H9 (cell line): Measurements from ENCODE around the gene ZNF836. TPM values are rescaled to one million over a fixed set of nuclear protein-coding genes. Genes with fewer than 3 reads are reported as not detected.

Experiments used
- DNase-seq: peaks from one replicate; pipeline ENCODE4 v3.0.0-alpha.2; 2017
- H2AFZ ChIP-seq: one replicate; pipeline ENCODE4 v1.6.1; 2013; ENCODE audit warnings: mild to moderate bottlenecking, low read length, control low read depth, moderate library complexity
- H2AK5ac ChIP-seq: 2 replicates; pipeline ENCODE4 v1.6.1; 2013; ENCODE audit warnings: low read length, control low read depth, mixed read lengths; ENCODE audit not compliant: insufficient read length
- H2BK120ac ChIP-seq: one replicate; pipeline ENCODE4 v1.6.1; 2013; ENCODE audit warnings: low read depth, mild to moderate bottlenecking, low read length, control low read depth, inconsistent platforms; ENCODE audit not compliant: poor library complexity, severe bottlenecking
- H2BK12ac ChIP-seq: 2 replicates; pipeline ENCODE4 v1.6.1; 2013; ENCODE audit warnings: low read length, control low read depth, mixed read lengths, low read depth; ENCODE audit not compliant: insufficient read length
- H2BK15ac ChIP-seq: 2 replicates; pipeline ENCODE4 v1.6.1; 2013; ENCODE audit warnings: low read depth, low read length, control low read depth
- H2BK20ac ChIP-seq: one replicate; pipeline ENCODE4 v1.6.1; 2013; ENCODE audit warnings: low read depth, mild to moderate bottlenecking, low read length, control low read depth, inconsistent platforms; ENCODE audit not compliant: poor library complexity, severe bottlenecking
- H2BK5ac ChIP-seq: 2 replicates; pipeline ENCODE4 v1.6.1; 2013; ENCODE audit warnings: low read length, control low read depth, mixed read lengths; ENCODE audit not compliant: insufficient read length
- H3K14ac ChIP-seq: 2 replicates; pipeline ENCODE4 v1.6.1; 2013; ENCODE audit warnings: low read length, control low read depth; ENCODE audit not compliant: insufficient read depth
- H3K18ac ChIP-seq: 2 replicates; pipeline ENCODE4 v1.6.1; 2013; ENCODE audit warnings: low read depth, mild to moderate bottlenecking, mixed read lengths, low read length, control low read depth; ENCODE audit not compliant: insufficient read length
- H3K23ac ChIP-seq: 2 replicates; pipeline ENCODE4 v1.6.1; 2013; ENCODE audit warnings: low read length, control low read depth, mixed read lengths, low read depth; ENCODE audit not compliant: insufficient read length
- H3K23me2 ChIP-seq: 2 replicates; pipeline ENCODE4 v1.6.1; 2013; ENCODE audit warnings: low read depth, mild to moderate bottlenecking, mixed read lengths, low read length, control low read depth; ENCODE audit not compliant: insufficient read length, poor library complexity, severe bottlenecking
- H3K27ac ChIP-seq: 2 replicates; pipeline ENCODE4 v1.5.1; 2013; ENCODE audit warnings: low read length, control low read depth, mixed read lengths, low read depth; ENCODE audit not compliant: insufficient read length
- H3K27me3 ChIP-seq: 2 replicates; pipeline ENCODE4 v1.6.1; 2013; ENCODE audit warnings: low read length, control low read depth, inconsistent platforms; ENCODE audit not compliant: insufficient read depth
- H3K4ac ChIP-seq: 2 replicates; pipeline ENCODE4 v1.6.1; 2013; ENCODE audit warnings: low read depth, mild to moderate bottlenecking, control low read depth, inconsistent platforms, low read length, moderate library complexity
- H3K4me1 ChIP-seq: 2 replicates; pipeline ENCODE4 v1.6.1; 2013; ENCODE audit warnings: low read length, control low read depth, inconsistent platforms; ENCODE audit not compliant: insufficient read depth
- H3K4me2 ChIP-seq: 2 replicates; pipeline ENCODE4 v1.6.1; 2013; ENCODE audit warnings: low read length, control low read depth, mixed read lengths; ENCODE audit not compliant: insufficient read length, insufficient read depth
- H3K56ac ChIP-seq: 2 replicates; pipeline ENCODE4 v1.6.1; 2013; ENCODE audit warnings: low read depth, mild to moderate bottlenecking, mixed read lengths, low read length, control low read depth; ENCODE audit not compliant: insufficient read length
- H3K79me1 ChIP-seq: 2 replicates; pipeline ENCODE4 v1.6.1; 2013; ENCODE audit warnings: low read depth, mild to moderate bottlenecking, moderate library complexity, low read length, control low read depth, inconsistent platforms; ENCODE audit not compliant: insufficient read depth, poor library complexity, severe bottlenecking
- H3K79me2 ChIP-seq: 2 replicates; pipeline ENCODE4 v1.6.1; 2013; ENCODE audit warnings: low read length, control low read depth, inconsistent platforms; ENCODE audit not compliant: insufficient read depth
- H3K9ac ChIP-seq: 2 replicates; pipeline ENCODE4 v1.6.1; 2013; ENCODE audit warnings: low read length, control low read depth, mixed read lengths; ENCODE audit not compliant: insufficient read length; ENCODE audit errors: extremely low read depth
- H3K9me3 ChIP-seq: one replicate; pipeline ENCODE4 v1.6.1; 2013; ENCODE audit warnings: low read depth, low read length, inconsistent platforms; ENCODE audit not compliant: control insufficient read depth
- H3T11ph ChIP-seq: one replicate; pipeline ENCODE4 v1.6.1; 2013; ENCODE audit warnings: mild to moderate bottlenecking, low read length, control low read depth, inconsistent platforms
- H4K20me1 ChIP-seq: one replicate; pipeline ENCODE4 v1.6.1; 2013; ENCODE audit not compliant: control insufficient read depth, insufficient read length, insufficient read depth
- H4K5ac ChIP-seq: 2 replicates; pipeline ENCODE4 v1.6.1; 2013; ENCODE audit warnings: low read depth, mild to moderate bottlenecking, mixed read lengths, low read length, control low read depth; ENCODE audit not compliant: insufficient read length
- H4K8ac ChIP-seq: replicated peaks from 2 replicates; pipeline ENCODE4 v1.6.1; 2013; ENCODE audit warnings: low read length, control low read depth, mixed read lengths, low read depth; ENCODE audit not compliant: insufficient read length
- H4K91ac ChIP-seq: 2 replicates; pipeline ENCODE4 v1.6.1; 2013; ENCODE audit warnings: low read depth, mild to moderate bottlenecking, moderate library complexity, mixed read lengths, low read length, control low read depth; ENCODE audit not compliant: insufficient read length
- H3K27ac Mint-ChIP-seq, 3 experiments: 2 replicates in 2 of 3; 3 replicates in 1 of 3; pipeline ENCODE4 v1.8.0; 2020 to 2021; ENCODE audit warnings: mixed read lengths in 3 of 3, mild to moderate bottlenecking in 1 of 3, moderate library complexity in 1 of 3
- H3K27me3 Mint-ChIP-seq: 2 replicates; pipeline ENCODE4 v1.8.0; 2021; ENCODE audit warnings: low read depth, mild to moderate bottlenecking, moderate library complexity, mixed read lengths
- H3K36me3 Mint-ChIP-seq, 3 experiments: 2 replicates in 2 of 3; 3 replicates in 1 of 3; pipeline ENCODE4 v1.8.0; 2020 to 2021; ENCODE audit warnings: low read depth in 3 of 3, mixed read lengths in 3 of 3; ENCODE audit not compliant: insufficient read depth in 1 of 3
- H3K4me1 Mint-ChIP-seq, 2 experiments: 2 replicates each; pipeline ENCODE4 v1.8.0; 2020; ENCODE audit warnings: mixed read lengths in 2 of 2
- H3K4me3 Mint-ChIP-seq, 2 experiments: 2 replicates in 1 of 2; 3 replicates in 1 of 2; pipeline ENCODE4 v1.8.0; 2020 to 2021; ENCODE audit warnings: mild to moderate bottlenecking in 2 of 2, mixed read lengths in 2 of 2, moderate library complexity in 1 of 2
- H3K9me3 Mint-ChIP-seq, 2 experiments: 2 replicates in 1 of 2; 3 replicates in 1 of 2; pipeline ENCODE4 v1.8.0; 2020; ENCODE audit warnings: mild to moderate bottlenecking in 2 of 2, mixed read lengths in 2 of 2, moderate library complexity in 1 of 2
- WGBS: extraction: QIAGEN DNeasy Blood & Tissue Kit; methylation state at CpG from one replicate; pipeline ENCODE4 v1.1.7; 2013; ENCODE audit warnings: missing lambda C conversion rate, low lambda C conversion rate, mixed read lengths; ENCODE audit not compliant: insufficient read length; ENCODE audit errors: extremely low coverage; 5-methylcytosine and 5-hydroxymethylcytosine counted together
- total RNA-seq: library from RNA; stranded (reverse); gene quantifications from 2 replicates; pipeline ENCODE4 v1.2.1, GENCODE V29; 2021
- TF ChIP-seq, protein P1 (sequence below): fragments of 200-600 bp; sonication (generic); conservative IDR thresholded peaks from 3 replicates; pipeline ENCODE4 v1.8.0; 2021; ENCODE audit warnings: antibody characterized with exemption, mild to moderate bottlenecking

Gene ZNF836
- total RNA-seq, 1 experiment from 2014 or later = 17.4 TPM

- Histone ChIP-seq H3K14ac (no peak overlapping the region), H4K91ac (no peak overlapping the region), H3K27ac (no peak overlapping the region), H3K4ac (no peak overlapping the region), H3K23me2 (no peaks in the 10 kb centered on the region), H3K4me1 (no peaks in the 10 kb centered on the region), H4K5ac (no peak overlapping the region), H3K9me3 (no peaks in the 10 kb centered on the region), H4K20me1 (peaks cover 2% of the 10 kb centered on the region), H3K79me1 (no peaks in the 10 kb centered on the region), H2BK5ac (no peak overlapping the region), H2AFZ (no peak overlapping the region), H2BK12ac (no peak overlapping the region), H4K8ac (no peak overlapping the region), H3K27me3 (no peaks in the 10 kb centered on the region), H3K18ac (no peak overlapping the region), H3K79me2 (no peaks in the 10 kb centered on the region), H3K56ac (no peak overlapping the region), H3K9ac (no peak overlapping the region), H3K23ac (no peak overlapping the region), H2BK120ac (no peak overlapping the region), H2BK15ac (no peak overlapping the region), H3T11ph (no peak overlapping the region), H2AK5ac (no peak overlapping the region), H3K4me2 (no peak overlapping the region), H2BK20ac (no peak overlapping the region)
- Mint-ChIP-seq H3K4me1 (no peaks in the 10 kb centered on the region), H3K4me3 (no peak overlapping the region), H3K36me3 (peaks cover 76 to 98% (median 93%) of the 10 kb centered on the region in 3 experiments), H3K27ac (peak overlapping the region in 1 of 3 experiments; percentile 1; a peak in 2 of 7 replicates), H3K9me3 (no peaks in the 10 kb centered on the region), H3K27me3 (no peaks in the 10 kb centered on the region)
- TF ChIP-seq, protein P1, sequence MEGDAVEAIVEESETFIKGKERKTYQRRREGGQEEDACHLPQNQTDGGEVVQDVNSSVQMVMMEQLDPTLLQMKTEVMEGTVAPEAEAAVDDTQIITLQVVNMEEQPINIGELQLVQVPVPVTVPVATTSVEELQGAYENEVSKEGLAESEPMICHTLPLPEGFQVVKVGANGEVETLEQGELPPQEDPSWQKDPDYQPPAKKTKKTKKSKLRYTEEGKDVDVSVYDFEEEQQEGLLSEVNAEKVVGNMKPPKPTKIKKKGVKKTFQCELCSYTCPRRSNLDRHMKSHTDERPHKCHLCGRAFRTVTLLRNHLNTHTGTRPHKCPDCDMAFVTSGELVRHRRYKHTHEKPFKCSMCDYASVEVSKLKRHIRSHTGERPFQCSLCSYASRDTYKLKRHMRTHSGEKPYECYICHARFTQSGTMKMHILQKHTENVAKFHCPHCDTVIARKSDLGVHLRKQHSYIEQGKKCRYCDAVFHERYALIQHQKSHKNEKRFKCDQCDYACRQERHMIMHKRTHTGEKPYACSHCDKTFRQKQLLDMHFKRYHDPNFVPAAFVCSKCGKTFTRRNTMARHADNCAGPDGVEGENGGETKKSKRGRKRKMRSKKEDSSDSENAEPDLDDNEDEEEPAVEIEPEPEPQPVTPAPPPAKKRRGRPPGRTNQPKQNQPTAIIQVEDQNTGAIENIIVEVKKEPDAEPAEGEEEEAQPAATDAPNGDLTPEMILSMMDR = no peak
- no peak for DNase-seq
- WGBS = no CpG with 5 or more reads among the region's 5 CpGs
Observed at GRCh38 chr19:52217576-52217975, 46.2 kb upstream of the ZNF836 start.
